Measurements from ENCODE around the gene TEK.

- no peak for TF ChIP-seq CREB1 (IDR thresholded peaks at IDR 0.05; ENCODE audit: low read depth)
- TF ChIP-seq RAD21 (IDR thresholded peaks at IDR 0.05; ENCODE audit: low read depth) = no peak
- TF ChIP-seq, protein P1, sequence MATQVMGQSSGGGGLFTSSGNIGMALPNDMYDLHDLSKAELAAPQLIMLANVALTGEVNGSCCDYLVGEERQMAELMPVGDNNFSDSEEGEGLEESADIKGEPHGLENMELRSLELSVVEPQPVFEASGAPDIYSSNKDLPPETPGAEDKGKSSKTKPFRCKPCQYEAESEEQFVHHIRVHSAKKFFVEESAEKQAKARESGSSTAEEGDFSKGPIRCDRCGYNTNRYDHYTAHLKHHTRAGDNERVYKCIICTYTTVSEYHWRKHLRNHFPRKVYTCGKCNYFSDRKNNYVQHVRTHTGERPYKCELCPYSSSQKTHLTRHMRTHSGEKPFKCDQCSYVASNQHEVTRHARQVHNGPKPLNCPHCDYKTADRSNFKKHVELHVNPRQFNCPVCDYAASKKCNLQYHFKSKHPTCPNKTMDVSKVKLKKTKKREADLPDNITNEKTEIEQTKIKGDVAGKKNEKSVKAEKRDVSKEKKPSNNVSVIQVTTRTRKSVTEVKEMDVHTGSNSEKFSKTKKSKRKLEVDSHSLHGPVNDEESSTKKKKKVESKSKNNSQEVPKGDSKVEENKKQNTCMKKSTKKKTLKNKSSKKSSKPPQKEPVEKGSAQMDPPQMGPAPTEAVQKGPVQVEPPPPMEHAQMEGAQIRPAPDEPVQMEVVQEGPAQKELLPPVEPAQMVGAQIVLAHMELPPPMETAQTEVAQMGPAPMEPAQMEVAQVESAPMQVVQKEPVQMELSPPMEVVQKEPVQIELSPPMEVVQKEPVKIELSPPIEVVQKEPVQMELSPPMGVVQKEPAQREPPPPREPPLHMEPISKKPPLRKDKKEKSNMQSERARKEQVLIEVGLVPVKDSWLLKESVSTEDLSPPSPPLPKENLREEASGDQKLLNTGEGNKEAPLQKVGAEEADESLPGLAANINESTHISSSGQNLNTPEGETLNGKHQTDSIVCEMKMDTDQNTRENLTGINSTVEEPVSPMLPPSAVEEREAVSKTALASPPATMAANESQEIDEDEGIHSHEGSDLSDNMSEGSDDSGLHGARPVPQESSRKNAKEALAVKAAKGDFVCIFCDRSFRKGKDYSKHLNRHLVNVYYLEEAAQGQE (IDR thresholded peaks at IDR 0.05; ENCODE audit: low read depth) = no peak
- no peak for TF ChIP-seq NFIC (IDR thresholded peaks at IDR 0.05)
- TF ChIP-seq, protein P2, sequence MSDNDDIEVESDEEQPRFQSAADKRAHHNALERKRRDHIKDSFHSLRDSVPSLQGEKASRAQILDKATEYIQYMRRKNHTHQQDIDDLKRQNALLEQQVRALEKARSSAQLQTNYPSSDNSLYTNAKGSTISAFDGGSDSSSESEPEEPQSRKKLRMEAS (IDR thresholded peaks at IDR 0.05) = no peak
- no peak for TF ChIP-seq TAF1 (IDR thresholded peaks at IDR 0.05; ENCODE audit: low read depth)
- no peak for TF ChIP-seq EP300 (IDR thresholded peaks at IDR 0.05; ENCODE audit: borderline replicate concordance)
- no peak for TF ChIP-seq YY1 (IDR thresholded peaks at IDR 0.05; ENCODE audit: low read depth)
- TF ChIP-seq TCF12 (IDR thresholded peaks at IDR 0.05; ENCODE audit: low read depth) = no peak
- no peak for TF ChIP-seq CEBPB (IDR thresholded peaks at IDR 0.05)
- TF ChIP-seq, protein P3, sequence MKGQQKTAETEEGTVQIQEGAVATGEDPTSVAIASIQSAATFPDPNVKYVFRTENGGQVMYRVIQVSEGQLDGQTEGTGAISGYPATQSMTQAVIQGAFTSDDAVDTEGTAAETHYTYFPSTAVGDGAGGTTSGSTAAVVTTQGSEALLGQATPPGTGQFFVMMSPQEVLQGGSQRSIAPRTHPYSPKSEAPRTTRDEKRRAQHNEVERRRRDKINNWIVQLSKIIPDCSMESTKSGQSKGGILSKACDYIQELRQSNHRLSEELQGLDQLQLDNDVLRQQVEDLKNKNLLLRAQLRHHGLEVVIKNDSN (IDR thresholded peaks at IDR 0.05) = no peak
- no peak for TF ChIP-seq ZBTB7A (IDR thresholded peaks at IDR 0.05; ENCODE audit: low read depth)
Measured at GRCh38 chr9:27110181-27110580, 1.2 kb downstream of the TEK start.

All from Ishikawa (cell line).